Heart left ventricle (tissue), 16 donors: ENCODE results near the gene ANKLE2. TPM values are rescaled to one million over a fixed set of nuclear protein-coding genes. Genes with fewer than 3 reads are reported as not detected.
"Not testable (repeated sequence)": the region's sequence is repeated elsewhere in the genome, so short reads cannot be mapped to it uniquely, and the experiment has no call there.

Source experiments
- ATAC-seq, 4 donors: fragments of 200-7000 bp; cut with Tn5 transposase; one replicate each; pipeline ENCODE4 v1.9.1; 2020 to 2022; ENCODE audit warnings: moderate library complexity in 4 of 4, mild to moderate bottlenecking in 3 of 4, moderate number of reproducible peaks in 1 of 4
- DNase-seq, 5 donors: peaks; one replicate each; pipeline ENCODE4 v3.0.0-alpha.2; 2020
- H3K27ac ChIP-seq, 12 donors: fragments of 200-600 bp; sonication (generic) in 4 of 12; one replicate each; pipeline versions ENCODE4 v1.5.0 to v1.8.0; 2016 to 2022; ENCODE audit warnings: mild to moderate bottlenecking in 2 of 12
- H3K27me3 ChIP-seq, 9 donors: fragments of 200-600 bp; sonication (generic) in 2 of 9; one replicate each; pipeline versions ENCODE4 v1.5.1 to v1.8.0; 2016 to 2022; ENCODE audit warnings: mild to moderate bottlenecking in 3 of 9
- H3K36me3 ChIP-seq, 9 donors: fragments of 200-600 bp; sonication (generic) in 2 of 9; one replicate each; pipeline versions ENCODE4 v1.5.0 to v1.8.0; 2018 to 2022; ENCODE audit warnings: mild to moderate bottlenecking in 2 of 9
- H3K4me1 ChIP-seq, 12 donors: fragments of 200-600 bp; sonication (generic) in 4 of 12; one replicate each; pipeline versions ENCODE4 v1.5.0 to v1.8.0; 2016 to 2022; ENCODE audit warnings: mild to moderate bottlenecking in 3 of 12
- H3K4me3 ChIP-seq, 12 donors: fragments of 200-600 bp; sonication (generic) in 4 of 12; one replicate each; pipeline versions ENCODE4 v1.5.0 to v1.8.0; 2017 to 2022; ENCODE audit warnings: mild to moderate bottlenecking in 9 of 12, moderate library complexity in 4 of 12
- H3K9me3 ChIP-seq, 12 donors: fragments of 200-600 bp; sonication (generic) in 4 of 12; one replicate each; pipeline versions ENCODE4 v1.5.0 to v1.8.0; 2016 to 2022; ENCODE audit warnings: mild to moderate bottlenecking in 1 of 12
- POLR2A ChIP-seq, 2 donors: fragments of 450-650 bp; IDR thresholded peaks; one replicate each; pipeline ENCODE4 v1.6.1; 2017; ENCODE audit warnings: antibody characterized with exemption in 2 of 2, mild to moderate bottlenecking in 2 of 2, moderate library complexity in 2 of 2
- WGBS, 4 donors: extraction: QIAGEN DNeasy Blood & Tissue Kit in 2 of 4; methylation state at CpG; one replicate each; pipeline versions ENCODE4 v1.1.5 to v1.1.7; 2013 to 2018; 5-methylcytosine and 5-hydroxymethylcytosine counted together
- intact Hi-C, 10 donors: fragments of 100-400 bp; cut with DNase I; formaldehyde crosslinking; loops; one replicate each; pipeline versions ENCODE4 v1.11.1 to v1.14.2; 2022
- long read RNA-seq, 3 donors: library from polyadenylated mRNA; unstranded; transcript quantifications; one replicate each; pipeline ENCODE4 v2.0.0, GENCODE V29; 2020 to 2021
- polyA plus RNA-seq, 2 donors: library from polyadenylated mRNA; stranded (reverse); fragments of 200-250 nt; gene quantifications; one replicate each; pipeline ENCODE4 v1.2.3, GENCODE V29; 2013
- total RNA-seq, 9 donors: library from RNA; depleted of rRNA in 2 of 9; stranded (reverse); fragments of >200 nt in 2 of 9; fragmentation: NEBNext Ultra II Directional in 3 of 9; extraction: Animal tissue kit (Norgen Biotek cat#: 25700) in 3 of 9; gene quantifications; one replicate each; pipeline versions ENCODE4 v1.1.0 to v1.2.4, GENCODE V29; 2016 to 2023
- TF ChIP-seq, protein P1 (sequence below), 12 donors: fragments of 200-600 bp; sonication (generic) in 4 of 12; IDR thresholded peaks; one replicate each; pipeline versions ENCODE4 v1.5.0 to v1.8.0; 2018 to 2022; ENCODE audit warnings: antibody characterized with exemption in 12 of 12, mild to moderate bottlenecking in 5 of 12
- donor health status: ischemic (EF 13 %, LVEDD 7.1; RV severe dilation, severe dysfunction).
- donor health status: healthy with polysubstance abuse.
- donor health status: DM: no; HTN: yes; CAD: no.
- donor health status: DM: no; HTN: no; CAD: no.
- donor health status: ischemic (EF 25% LVEDD 6.9; RV normal size, moderate dysfunction).
- donor health status: ischemic (EF 25% LVEDD 5.7; RV mildly dilated, moderate dysfunction).
- donor health status: healthy.
- donor health status: DM: yes; HTN: yes; CAD: no.
- donor health status: ischemic (EF 35%, LVEDD 5.7; RV mildly dilated, moderate dysfunction).
- donor health status: nonischemic (EF 11% LVEDD 7.7; RV severe dilation, severe dysfunction).
- donor health status: DM: yes; HTN: yes; CAD: no.
- donor health status: PGD.
- donor health status: ischemic (EF 29% LVEDD 5.4; RV normal size, mild dysfunction).
- donor health status: nonischemic (EF 23%, LVEDD 6.1; RV moderate dilation, normal function).

Gene ANKLE2
- total RNA-seq (10 to 100 TPM; 20.7 to 45.2 (median 29.1) TPM), polyA plus RNA-seq (10 to 100 TPM; 15.5 to 27.8 TPM)
- long read RNA-seq, donor 1, full-length matches to known transcripts = 20 of 35 reads
- long read RNA-seq, donor 1, partial matches to known transcripts = 6 of 35 reads
- long read RNA-seq, donor 1, other reads (novel, unspliced or antisense) = 9 of 35 reads
- long read RNA-seq, donor 2, full-length matches to known transcripts = 5 of 17 reads
- long read RNA-seq, donor 2, partial matches to known transcripts = 5 of 17 reads
- long read RNA-seq, donor 2, other reads (novel, unspliced or antisense) = 7 of 17 reads
- long read RNA-seq, donor 3, full-length matches to known transcripts = 20 of 36 reads
- long read RNA-seq, donor 3, partial matches to known transcripts = 8 of 36 reads
- long read RNA-seq, donor 3, other reads (novel, unspliced or antisense) = 8 of 36 reads

DNA sequence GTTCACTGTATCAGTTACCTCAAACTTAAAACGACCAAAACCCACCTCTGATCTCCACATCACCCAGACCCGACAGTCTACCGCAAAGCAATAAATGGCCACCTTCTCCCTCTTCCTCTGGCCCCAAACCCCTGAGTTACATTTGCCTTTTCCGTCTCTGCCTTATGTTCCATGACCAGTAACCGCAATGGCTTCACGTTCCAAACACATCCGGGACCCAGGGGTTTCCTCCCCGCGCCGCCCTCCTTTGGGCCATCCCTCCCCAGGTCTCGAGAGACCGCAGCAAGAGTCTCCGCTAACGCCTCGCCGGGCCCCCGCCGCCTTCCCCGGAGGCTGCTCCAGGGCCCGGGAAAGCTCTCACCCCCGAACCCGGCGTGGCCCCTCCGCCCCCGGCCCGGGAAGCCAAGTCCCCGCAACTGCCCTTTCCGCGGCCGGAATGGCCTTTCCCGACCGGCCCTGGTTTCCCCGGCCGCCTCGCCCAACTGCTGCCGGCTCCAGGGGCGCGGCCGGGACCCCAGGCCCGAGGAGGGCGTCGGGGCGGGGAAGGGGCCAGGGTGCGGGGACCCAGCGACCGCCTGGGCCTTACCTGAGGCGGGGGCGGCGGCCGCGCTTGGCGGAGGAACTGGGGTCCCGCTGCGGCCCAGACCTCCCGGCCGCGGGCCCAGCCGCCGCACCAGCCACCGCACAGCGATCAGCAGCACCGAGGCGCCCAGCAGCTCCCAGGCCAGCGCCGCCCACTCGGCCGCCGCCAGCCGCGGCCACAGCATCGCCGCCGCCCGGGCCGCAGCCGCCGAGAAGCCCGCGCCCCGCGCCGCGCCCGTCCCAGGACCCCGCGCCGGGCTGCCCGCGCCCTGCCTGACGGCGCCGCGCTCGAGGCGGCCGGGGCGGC, at the start of gene ANKLE2:
ANKLE2 (minus strand) TSS at position 801 of the 889 bp plus-strand sequence; CDS start at position 767, 34 bp downstream.
- peaks cover 0 to 24% (median 3%) of the 10 kb centered on the region in 9 donors for H3K36me3 ChIP-seq
- 0 to 1% (median 1%) methylated on average over 27 to 97 of the region's 97 CpGs for WGBS, 4 donors
- H3K27me3 ChIP-seq = no peaks in the 10 kb centered on the region
- no peak for TF ChIP-seq POLR2A (IDR thresholded peaks at IDR 0.05)
- TF ChIP-seq, protein P1, sequence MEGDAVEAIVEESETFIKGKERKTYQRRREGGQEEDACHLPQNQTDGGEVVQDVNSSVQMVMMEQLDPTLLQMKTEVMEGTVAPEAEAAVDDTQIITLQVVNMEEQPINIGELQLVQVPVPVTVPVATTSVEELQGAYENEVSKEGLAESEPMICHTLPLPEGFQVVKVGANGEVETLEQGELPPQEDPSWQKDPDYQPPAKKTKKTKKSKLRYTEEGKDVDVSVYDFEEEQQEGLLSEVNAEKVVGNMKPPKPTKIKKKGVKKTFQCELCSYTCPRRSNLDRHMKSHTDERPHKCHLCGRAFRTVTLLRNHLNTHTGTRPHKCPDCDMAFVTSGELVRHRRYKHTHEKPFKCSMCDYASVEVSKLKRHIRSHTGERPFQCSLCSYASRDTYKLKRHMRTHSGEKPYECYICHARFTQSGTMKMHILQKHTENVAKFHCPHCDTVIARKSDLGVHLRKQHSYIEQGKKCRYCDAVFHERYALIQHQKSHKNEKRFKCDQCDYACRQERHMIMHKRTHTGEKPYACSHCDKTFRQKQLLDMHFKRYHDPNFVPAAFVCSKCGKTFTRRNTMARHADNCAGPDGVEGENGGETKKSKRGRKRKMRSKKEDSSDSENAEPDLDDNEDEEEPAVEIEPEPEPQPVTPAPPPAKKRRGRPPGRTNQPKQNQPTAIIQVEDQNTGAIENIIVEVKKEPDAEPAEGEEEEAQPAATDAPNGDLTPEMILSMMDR (IDR thresholded peaks at IDR 0.05) = no peak
- peak within 1 kb of the TSS; percentile 77 to 99 (median 94) for H3K4me3 ChIP-seq
- intact Hi-C loops = loop anchor here in 3 of 10 donors (10.0 kb wide), 2 partner anchors 124 to 144 kb away; partner anchors contain the start of gene CHFR (in 2 of the 3)
- H3K4me1 ChIP-seq = peaks cover under 1 to 35% (median 24%) of the 10 kb centered on the region in 12 donors
- H3K9me3 ChIP-seq = no peaks in the 10 kb centered on the region
- peak within 1 kb of the TSS; percentile 84 to 99 (median 96) for H3K27ac ChIP-seq
- peak in 3 of 4 donors; percentile 36 to 41 (median 38) for ATAC-seq
- peak; percentile 49 to 76 (median 62) for DNase-seq

DNA sequence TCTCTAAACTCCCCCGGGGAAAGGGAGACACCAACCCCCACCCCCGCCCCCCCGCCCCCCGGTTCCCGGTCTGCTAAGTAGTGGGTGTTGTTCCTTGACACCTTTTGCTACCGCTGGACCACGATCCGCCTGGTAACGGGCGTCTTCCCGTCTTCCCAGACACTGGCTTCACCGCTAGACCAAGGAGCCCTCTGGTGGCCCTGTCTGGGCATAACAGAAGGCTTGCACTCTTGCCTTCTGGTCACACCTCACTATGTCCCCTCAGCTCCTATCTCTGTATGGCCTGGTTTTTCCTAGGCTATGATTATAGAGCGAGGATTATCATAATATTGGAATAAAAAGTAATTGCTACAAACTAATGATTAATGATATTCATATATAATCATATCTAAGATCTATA, 47.8 kb upstream of the ANKLE2 start:
- intact Hi-C loops, H3K9me3 ChIP-seq, H3K4me1 ChIP-seq, DNase-seq, H3K27ac ChIP-seq, ATAC-seq, H3K27me3 ChIP-seq, H3K4me3 ChIP-seq: not testable (repeated sequence)
- 64 to 70% (median 66%) methylated on average over 11 to 13 of the region's 13 CpGs for WGBS, 4 donors
- TF ChIP-seq, protein P1 (IDR thresholded peaks at IDR 0.05) = peak in 9 of 12 donors; percentile 13 to 45 (median 31)
- H3K36me3 ChIP-seq = peaks cover 0 to 90% (median 81%) of the 10 kb centered on the region in 9 donors

DNA sequence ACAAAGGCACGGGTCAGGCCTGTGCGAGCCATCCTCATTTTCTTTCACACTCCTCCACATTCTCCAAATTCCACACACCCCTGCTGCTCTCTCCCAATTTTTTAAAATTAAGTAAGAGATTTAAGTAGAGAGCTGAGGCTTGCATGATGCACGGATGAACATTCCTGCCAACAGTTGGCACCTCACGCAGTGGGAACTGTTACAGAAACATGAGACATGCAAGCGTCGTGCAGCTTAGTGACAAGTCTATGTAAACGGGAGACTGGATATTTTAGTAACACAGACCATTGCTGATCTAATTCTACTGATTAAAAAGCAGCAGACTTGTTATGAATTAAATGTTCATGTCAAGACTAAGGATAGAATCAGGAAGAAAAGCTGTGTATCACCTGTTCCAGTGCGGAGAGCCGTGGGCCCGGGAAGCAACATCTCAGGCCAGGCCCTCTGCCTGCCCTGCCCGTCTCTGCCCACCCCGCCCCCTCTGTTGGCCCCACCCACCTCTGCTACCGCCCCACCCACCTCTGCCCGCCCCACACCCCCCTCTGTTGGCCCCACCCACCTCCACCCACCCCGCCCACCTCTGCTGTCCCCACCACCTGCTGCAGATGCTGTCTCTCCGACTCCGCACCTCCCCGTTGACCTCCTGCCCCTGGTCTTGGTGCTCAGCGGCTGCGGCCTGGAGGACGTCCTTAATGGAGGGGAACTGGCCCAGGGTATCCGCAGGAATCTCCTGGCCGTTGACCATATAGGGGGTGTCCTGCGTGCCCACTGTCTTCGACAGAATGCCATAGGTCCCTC, 45.9 kb upstream of the ANKLE2 start:
- H3K4me1 ChIP-seq = peaks cover 0 to 9% (median 0%) of the 10 kb centered on the region in 12 donors
- H3K9me3 ChIP-seq = no peaks in the 10 kb centered on the region
- intact Hi-C loops = no loop called here
- ATAC-seq (no peak), DNase-seq (no peak)
- 78 to 86% (median 81%) methylated on average over 18 to 25 of the region's 25 CpGs for WGBS, 4 donors
- H3K4me3 ChIP-seq = no peak overlapping the region
- H3K27me3 ChIP-seq = no peaks in the 10 kb centered on the region
- peaks cover 0 to 90% (median 79%) of the 10 kb centered on the region in 9 donors for H3K36me3 ChIP-seq
- TF ChIP-seq, protein P1 (IDR thresholded peaks at IDR 0.05) = no peak
- TF ChIP-seq POLR2A (IDR thresholded peaks at IDR 0.05) = no peak
- H3K27ac ChIP-seq = no peak overlapping the region
